SK-N-SH (cell line): ENCODE measurements around the gene LCE5A.

Experiments used
- EP300 ChIP-seq, 2 experiments: IDR thresholded peaks; 2 replicates each; pipeline versions ENCODE4 v1.4.0 to v1.6.1; 2012; ENCODE audit warnings: borderline replicate concordance in 1 of 2, low read depth in 1 of 2, low read length in 1 of 2
- EZH2phosphoT487 ChIP-seq: fragments of 200-600 bp; sonication (generic); IDR thresholded peaks from 2 replicates; pipeline ENCODE4 v1.6.1; 2017; ENCODE audit warnings: low read depth, mixed run types, mild to moderate bottlenecking, antibody characterized with exemption, moderate library complexity, borderline replicate concordance
- GABPA ChIP-seq: IDR thresholded peaks from 2 replicates; pipeline ENCODE4 v1.4.0; 2012; ENCODE audit warnings: low read depth, mild to moderate bottlenecking
- GATA2 ChIP-seq: sonication (generic); formaldehyde crosslinking; IDR thresholded peaks from 2 replicates; pipeline ENCODE4 v1.5.0; 2020; ENCODE audit warnings: mild to moderate bottlenecking, missing genetic modification reagents
- POLR2AphosphoS5 ChIP-seq: IDR thresholded peaks from 2 replicates; pipeline ENCODE4 v1.6.1; 2012; ENCODE audit warnings: low read depth, low read length
- RAD21 ChIP-seq: IDR thresholded peaks from 2 replicates; pipeline ENCODE4 v1.6.1; 2012; ENCODE audit warnings: mild to moderate bottlenecking, low read length
- SMC3 ChIP-seq: IDR thresholded peaks from 2 replicates; pipeline ENCODE4 v1.6.1; 2012; ENCODE audit warnings: low read depth, low read length, improper control_type of control experiment
- TAF1 ChIP-seq: IDR thresholded peaks from 2 replicates; pipeline ENCODE4 v1.6.1; 2012; ENCODE audit warnings: low read depth, mild to moderate bottlenecking, low read length, moderate library complexity, borderline replicate concordance
- YY1 ChIP-seq: IDR thresholded peaks from 2 replicates; pipeline ENCODE4 v1.4.0; 2012; ENCODE audit warnings: low read depth, mild to moderate bottlenecking
- TF ChIP-seq, protein P1 (sequence below): fragments of 200-600 bp; sonication (generic); IDR thresholded peaks from 2 replicates; pipeline ENCODE4 v1.6.1; 2017; ENCODE audit warnings: antibody characterized with exemption, mild to moderate bottlenecking, moderate library complexity
- TF ChIP-seq, protein P2 (sequence below): IDR thresholded peaks from 2 replicates; pipeline ENCODE4 v1.6.1; 2012; ENCODE audit warnings: mild to moderate bottlenecking, low read depth, low read length, moderate library complexity

DNA sequence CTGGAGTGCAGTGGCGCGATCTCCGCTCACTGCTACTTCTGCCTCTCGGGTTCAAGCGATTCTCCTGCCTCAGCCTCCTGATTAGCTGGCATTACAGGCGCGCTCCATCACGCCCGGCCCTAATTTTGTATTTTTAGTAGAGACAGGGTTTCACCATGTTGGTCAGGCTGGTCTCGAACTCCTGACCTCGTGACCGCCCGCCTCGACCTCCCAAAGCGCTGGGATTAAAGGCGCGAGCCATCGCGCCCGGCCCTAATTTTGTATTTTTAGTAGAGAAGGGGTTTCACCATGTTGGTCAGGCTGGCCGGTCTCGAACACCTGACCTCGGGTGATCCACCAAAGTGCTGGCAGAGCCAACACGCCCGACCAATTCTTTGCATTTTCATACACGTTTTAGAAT is 48.0 kb upstream of the LCE5A start:
- TF ChIP-seq GATA2 (CRISPR knock-in tag) (no peak), EZH2phosphoT487 (no peak), RAD21 (no peak), TAF1 (no peak), POLR2AphosphoS5 (no peak), EP300 (IDR thresholded peaks at IDR 0.05; ENCODE audit: borderline replicate concordance in 1 of 2, low read depth in 1 of 2, low read length in 1 of 2) (no peak), YY1 (no peak), GABPA (no peak), SMC3 (no peak)
- TF ChIP-seq, protein P1, sequence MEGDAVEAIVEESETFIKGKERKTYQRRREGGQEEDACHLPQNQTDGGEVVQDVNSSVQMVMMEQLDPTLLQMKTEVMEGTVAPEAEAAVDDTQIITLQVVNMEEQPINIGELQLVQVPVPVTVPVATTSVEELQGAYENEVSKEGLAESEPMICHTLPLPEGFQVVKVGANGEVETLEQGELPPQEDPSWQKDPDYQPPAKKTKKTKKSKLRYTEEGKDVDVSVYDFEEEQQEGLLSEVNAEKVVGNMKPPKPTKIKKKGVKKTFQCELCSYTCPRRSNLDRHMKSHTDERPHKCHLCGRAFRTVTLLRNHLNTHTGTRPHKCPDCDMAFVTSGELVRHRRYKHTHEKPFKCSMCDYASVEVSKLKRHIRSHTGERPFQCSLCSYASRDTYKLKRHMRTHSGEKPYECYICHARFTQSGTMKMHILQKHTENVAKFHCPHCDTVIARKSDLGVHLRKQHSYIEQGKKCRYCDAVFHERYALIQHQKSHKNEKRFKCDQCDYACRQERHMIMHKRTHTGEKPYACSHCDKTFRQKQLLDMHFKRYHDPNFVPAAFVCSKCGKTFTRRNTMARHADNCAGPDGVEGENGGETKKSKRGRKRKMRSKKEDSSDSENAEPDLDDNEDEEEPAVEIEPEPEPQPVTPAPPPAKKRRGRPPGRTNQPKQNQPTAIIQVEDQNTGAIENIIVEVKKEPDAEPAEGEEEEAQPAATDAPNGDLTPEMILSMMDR: no peak
- TF ChIP-seq, protein P2, sequence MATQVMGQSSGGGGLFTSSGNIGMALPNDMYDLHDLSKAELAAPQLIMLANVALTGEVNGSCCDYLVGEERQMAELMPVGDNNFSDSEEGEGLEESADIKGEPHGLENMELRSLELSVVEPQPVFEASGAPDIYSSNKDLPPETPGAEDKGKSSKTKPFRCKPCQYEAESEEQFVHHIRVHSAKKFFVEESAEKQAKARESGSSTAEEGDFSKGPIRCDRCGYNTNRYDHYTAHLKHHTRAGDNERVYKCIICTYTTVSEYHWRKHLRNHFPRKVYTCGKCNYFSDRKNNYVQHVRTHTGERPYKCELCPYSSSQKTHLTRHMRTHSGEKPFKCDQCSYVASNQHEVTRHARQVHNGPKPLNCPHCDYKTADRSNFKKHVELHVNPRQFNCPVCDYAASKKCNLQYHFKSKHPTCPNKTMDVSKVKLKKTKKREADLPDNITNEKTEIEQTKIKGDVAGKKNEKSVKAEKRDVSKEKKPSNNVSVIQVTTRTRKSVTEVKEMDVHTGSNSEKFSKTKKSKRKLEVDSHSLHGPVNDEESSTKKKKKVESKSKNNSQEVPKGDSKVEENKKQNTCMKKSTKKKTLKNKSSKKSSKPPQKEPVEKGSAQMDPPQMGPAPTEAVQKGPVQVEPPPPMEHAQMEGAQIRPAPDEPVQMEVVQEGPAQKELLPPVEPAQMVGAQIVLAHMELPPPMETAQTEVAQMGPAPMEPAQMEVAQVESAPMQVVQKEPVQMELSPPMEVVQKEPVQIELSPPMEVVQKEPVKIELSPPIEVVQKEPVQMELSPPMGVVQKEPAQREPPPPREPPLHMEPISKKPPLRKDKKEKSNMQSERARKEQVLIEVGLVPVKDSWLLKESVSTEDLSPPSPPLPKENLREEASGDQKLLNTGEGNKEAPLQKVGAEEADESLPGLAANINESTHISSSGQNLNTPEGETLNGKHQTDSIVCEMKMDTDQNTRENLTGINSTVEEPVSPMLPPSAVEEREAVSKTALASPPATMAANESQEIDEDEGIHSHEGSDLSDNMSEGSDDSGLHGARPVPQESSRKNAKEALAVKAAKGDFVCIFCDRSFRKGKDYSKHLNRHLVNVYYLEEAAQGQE: no peak
